PFSK-1 (cell line): Measurements from ENCODE around the gene FRMD4A.

Source experiments
- POLR2AphosphoS5 ChIP-seq: IDR thresholded peaks from 2 replicates; pipeline ENCODE4 v1.6.1; 2012; ENCODE audit warnings: low read depth, mild to moderate bottlenecking, control low read depth, low read length, moderate library complexity
- TAF1 ChIP-seq: IDR thresholded peaks from 2 replicates; pipeline ENCODE4 v1.6.1; 2012; ENCODE audit warnings: low read length, control low read depth, borderline replicate concordance; ENCODE audit not compliant: insufficient read depth
- TF ChIP-seq, protein P1 (sequence below), 2 experiments: IDR thresholded peaks; 2 replicates each; pipeline versions ENCODE4 v1.6.1 to v1.8.0; 2011 to 2012; ENCODE audit warnings: low read depth in 2 of 2, low read length in 2 of 2, control low read depth in 1 of 2, inconsistent platforms in 1 of 2, mild to moderate bottlenecking in 1 of 2, moderate library complexity in 1 of 2; ENCODE audit not compliant: insufficient read depth in 1 of 2

- TF ChIP-seq POLR2AphosphoS5 (peak; percentile 49; the same call in 1 of the 2 replicates), TAF1 (peak; percentile 63; the same call in 1 of the 2 replicates)
- TF ChIP-seq, protein P1, sequence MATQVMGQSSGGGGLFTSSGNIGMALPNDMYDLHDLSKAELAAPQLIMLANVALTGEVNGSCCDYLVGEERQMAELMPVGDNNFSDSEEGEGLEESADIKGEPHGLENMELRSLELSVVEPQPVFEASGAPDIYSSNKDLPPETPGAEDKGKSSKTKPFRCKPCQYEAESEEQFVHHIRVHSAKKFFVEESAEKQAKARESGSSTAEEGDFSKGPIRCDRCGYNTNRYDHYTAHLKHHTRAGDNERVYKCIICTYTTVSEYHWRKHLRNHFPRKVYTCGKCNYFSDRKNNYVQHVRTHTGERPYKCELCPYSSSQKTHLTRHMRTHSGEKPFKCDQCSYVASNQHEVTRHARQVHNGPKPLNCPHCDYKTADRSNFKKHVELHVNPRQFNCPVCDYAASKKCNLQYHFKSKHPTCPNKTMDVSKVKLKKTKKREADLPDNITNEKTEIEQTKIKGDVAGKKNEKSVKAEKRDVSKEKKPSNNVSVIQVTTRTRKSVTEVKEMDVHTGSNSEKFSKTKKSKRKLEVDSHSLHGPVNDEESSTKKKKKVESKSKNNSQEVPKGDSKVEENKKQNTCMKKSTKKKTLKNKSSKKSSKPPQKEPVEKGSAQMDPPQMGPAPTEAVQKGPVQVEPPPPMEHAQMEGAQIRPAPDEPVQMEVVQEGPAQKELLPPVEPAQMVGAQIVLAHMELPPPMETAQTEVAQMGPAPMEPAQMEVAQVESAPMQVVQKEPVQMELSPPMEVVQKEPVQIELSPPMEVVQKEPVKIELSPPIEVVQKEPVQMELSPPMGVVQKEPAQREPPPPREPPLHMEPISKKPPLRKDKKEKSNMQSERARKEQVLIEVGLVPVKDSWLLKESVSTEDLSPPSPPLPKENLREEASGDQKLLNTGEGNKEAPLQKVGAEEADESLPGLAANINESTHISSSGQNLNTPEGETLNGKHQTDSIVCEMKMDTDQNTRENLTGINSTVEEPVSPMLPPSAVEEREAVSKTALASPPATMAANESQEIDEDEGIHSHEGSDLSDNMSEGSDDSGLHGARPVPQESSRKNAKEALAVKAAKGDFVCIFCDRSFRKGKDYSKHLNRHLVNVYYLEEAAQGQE (IDR thresholded peaks at IDR 0.05; ENCODE audit: insufficient read depth in 1 of 2, low read depth in 2 of 2, low read length in 2 of 2) = peak in 1 of 2 experiments; percentile 78; a peak in 2 of 4 replicates
These were observed 617.7 kb downstream of the FRMD4A start for GRCh38 chr10:13712837-13713581.
